ENCODE results near the gene UFM1.
"Not testable (repeated sequence)": the region's sequence is repeated elsewhere in the genome, so short reads cannot be mapped to it uniquely, and the experiment has no call there.

UFM1 gene

DNA sequence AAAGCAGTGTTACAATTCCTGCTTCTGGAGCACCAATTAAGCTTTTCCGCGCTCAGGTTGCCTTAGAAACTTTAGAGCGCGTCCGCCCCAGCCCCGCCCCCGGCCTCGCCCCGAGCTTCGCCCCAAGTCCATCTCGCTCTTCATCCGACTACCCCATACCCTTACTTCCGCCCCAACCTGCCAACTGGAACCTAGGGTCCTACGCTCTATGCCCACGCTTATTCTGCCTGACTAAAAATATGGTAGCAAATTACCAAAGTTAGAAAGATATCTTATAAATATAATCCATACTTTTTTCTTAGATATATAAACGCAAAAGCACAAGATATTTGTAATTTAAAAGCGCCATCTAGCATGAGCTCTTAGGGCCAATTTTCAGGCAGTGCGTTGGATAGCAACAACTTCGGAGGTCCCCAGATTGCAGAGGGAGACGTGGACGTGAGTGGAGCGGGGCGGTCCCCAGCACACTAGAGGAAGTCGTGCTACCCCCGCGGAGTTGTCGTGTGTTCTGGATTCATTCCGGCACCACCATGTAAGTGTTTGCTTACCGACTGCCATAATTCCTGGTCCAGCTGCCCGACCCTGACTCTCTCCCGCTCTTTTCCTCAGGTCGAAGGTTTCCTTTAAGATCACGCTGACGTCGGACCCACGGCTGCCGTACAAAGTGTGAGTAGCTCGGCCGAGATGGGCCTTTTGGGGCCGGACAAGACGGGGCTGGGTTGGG is at the start of gene UFM1:
UFM1 (plus strand) TSS at position 462 of the 724 bp plus-strand sequence; CDS start at position 531, 69 bp downstream.
- peak; percentile 72 to 76 for DNase-seq

DNA sequence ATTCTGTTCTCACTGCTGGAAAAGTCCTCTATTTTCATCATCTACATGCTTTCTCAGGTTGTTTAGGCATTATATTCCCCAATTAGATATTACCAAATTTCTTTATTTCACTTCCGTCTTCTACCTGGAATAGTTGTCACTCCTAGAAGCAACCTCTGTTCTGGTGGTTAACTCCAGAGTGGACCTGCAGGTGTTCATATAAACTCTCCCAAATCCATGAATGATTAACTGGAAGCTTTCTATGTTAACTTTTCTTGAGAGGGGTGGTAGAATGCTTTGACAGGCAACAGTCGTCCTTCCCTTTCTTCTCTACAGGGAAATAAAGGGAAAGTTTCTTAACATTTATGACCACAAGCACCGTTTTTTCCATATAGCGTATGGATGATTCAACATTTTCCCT is 48.4 kb upstream of the UFM1 start:
- DNase-seq = no peak

DNA sequence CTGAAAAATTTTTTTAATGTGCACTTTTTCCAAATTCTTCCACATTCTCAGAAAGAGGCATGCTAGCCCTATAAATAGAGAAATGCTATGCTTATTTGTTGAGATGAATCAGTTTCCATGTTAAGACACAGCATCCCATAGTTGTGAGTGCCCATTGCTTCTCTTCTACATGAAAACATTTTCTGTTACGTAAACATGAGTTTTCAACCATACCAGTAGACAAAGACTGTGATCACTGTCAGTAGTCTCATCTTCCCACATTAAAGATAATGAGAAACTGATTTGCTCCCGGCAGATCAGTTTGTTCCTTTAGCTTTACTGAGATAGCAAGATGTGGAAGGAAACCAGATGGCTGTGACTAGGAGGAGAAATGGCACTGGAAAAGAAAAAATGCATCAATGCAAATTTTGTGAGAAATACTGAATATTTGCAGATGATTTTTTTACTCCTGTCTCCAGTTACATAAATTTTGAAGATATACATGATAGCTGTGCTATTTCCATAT is 45.8 kb upstream of the UFM1 start:
- DNase-seq = no peak

DNA sequence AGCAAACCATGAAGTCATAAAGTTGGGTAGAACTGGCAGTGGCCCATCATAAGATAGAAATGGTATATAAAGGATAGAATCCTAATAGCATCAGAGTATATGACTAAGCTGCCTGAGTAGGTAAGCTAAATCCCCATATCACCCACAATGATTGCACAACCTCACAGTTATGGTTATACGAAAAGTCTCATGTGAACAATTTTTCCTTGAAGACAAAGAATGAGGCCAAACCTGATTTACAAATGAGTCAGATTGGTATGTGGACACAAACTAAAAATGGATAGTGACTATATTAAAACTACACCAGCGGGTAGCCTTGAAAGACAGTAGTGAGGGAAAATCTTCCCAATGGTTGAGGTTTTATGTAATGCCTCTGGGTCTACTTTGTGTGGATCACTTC is 40.9 kb upstream of the UFM1 start:
- DNase-seq = no peak

DNA sequence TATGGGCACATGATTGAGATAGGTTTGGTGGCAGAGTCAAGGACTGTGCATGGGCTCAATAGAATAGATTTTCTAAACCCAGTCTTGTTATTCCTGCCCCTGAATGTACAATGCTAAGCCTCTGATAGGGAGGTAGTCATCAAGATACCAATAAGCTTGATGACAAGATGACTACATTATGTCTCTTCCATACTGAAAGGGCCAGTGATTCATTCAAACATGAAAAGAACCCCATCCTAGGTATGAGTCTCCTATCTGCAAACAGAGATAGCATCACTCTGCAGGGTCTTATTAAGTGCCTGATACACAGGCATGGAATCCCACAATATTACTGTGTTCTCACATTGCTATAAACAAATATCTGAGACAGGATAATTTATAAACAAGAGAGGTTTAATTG is 40.3 kb upstream of the UFM1 start:
- no peak for DNase-seq

DNA sequence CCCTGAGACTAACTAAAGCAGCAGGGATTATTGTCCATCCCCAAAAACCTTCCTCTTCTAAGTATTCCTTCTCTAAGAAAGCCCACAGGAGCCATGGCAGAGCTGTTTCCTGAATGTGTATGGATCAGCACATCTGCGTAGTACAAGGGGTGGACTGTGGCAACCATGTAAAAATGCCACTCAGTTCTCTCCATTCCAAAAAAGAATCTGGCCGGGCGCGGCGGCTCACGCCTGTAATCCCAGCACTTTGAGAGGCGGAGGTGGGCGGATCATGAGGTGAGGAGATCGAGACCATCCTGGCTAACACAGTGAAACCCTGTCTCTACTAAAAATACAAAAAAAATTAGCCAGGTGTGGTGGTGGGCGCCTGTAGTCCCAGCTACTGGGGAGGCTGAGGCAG is 38.5 kb upstream of the UFM1 start:
- not testable (repeated sequence) for DNase-seq

DNA sequence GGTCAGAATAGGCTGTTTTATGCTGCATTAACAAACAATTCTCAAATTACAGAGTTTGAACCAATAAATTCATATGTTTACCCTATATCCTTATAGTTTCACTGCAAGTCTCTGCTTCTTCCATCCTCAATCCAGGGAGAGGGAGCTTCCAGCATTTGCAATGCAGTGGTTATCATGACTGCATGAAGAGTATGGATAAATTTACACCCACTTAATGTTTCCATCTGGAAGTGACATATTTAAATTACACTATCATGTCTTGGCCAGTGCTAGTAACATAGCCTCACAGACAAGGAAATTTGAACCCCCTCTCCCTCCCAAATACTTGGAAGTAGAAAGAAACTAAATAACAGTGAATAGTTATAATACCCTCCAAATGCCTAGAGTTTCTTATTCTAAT is 33.5 kb upstream of the UFM1 start:
- no peak for DNase-seq

DNA sequence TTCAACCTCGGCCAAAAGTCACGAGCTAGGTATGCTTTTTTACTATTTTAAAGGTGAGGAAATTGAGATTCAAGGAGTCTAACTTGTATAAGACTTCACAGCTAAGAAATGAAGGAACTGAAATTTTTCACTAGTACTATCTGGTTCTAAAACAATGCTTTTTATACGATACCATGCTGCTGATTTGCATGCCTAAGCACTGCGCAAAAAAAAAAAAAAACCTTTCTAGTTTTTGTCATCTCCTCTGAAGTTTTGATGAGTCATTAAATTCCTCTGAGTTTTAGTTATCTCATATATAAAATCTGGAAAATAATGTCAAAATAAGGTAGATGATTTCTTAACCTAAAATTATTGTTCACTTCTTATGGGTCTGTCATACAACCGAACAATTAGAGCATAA is 28.0 kb upstream of the UFM1 start:
- no peak for DNase-seq

DNA sequence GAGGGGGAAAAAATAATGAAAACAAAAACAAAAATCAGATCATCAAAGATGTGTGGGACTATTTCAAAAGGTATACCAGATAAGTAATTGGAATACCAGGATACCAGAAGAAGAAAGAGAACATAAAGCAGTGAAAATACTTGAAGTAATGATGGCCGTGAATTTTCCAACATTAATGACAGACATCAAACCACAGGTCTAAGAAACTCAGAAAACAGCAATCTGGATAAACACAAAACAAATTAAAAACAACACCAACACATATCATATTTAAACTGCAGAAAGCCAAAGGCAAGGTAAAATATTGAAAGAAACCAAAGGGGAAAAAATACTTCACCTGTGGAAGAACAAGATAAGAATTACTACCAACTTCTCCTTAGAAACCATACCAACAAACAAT is 24.2 kb upstream of the UFM1 start:
- no peak for DNase-seq

DNA sequence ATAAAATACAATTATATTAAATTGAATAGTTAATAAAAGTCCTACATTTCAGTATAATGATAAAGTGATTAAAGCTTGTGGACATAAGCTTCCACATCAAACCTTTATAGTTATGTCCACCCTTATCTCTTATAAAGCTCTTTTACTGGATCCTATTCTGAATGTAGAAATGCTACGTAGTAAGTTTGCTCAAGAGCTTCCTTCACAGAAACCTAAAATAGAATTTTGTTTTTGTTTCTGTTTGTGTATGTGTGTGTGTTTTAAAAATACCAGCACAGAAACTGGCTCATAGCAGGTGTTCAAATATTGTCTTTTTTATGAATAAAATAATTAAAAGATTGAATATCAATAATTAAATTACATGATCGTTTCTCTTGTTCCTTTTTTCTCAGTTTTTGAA is 21.0 kb upstream of the UFM1 start:
- no peak for DNase-seq

DNA sequence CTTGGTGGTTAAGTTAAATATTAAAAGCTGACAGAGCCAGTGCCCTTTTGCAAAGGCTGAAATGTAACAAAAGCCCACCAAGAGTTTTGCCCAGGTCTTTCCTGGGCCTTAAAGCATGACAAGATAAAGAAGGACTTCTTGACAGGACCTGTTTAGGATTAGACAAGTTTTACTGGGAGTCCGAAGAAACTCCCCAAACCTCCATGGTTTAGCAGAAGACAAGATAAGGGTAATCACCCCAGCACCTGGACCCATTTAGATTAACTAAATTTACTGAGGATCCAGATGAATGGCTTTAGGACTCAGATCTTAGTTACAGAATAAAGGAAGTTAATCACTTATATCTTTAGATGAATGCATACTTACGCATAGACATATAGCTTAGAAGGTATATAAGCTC is 14.8 kb upstream of the UFM1 start:
- DNase-seq = no peak

DNA sequence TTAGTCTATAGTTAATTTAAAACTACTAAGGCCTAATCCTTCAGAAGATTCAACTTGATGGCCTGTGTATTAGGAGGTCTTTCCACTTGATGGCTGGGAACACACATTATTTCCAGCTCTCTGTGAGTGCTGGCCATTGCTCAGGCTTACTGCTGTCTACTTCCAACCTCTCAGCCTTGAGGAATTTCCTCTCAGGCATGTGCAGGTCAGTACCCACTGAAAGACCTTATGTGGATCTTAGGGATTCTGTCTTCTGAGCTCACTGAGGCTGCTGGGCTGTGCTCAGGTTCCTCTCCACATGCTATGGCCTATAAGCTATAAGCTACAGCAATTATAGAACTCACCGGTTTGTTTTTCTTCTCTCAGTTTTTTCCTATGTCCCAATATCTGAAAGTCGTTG is 11.6 kb upstream of the UFM1 start:
- DNase-seq = no peak

DNA sequence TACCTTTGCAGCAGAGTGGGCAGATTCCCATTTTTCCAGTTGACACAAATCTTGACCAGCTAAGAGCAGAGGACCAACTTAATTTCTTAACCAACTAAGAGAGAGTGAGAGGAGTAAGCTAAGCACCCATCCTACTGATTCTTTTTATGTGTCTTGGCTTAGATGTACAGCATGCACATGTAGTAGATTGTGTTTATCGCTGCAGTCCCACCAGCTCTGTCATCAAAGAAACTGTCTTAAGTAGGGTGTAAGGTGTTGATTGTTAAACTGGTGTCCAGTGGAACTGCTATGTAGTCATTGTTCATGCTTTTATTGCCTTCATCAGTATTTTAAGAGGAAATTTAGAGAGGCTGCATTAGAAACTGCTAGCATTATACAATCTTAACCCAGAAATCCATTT is 9.0 kb upstream of the UFM1 start:
- DNase-seq = no peak

DNA sequence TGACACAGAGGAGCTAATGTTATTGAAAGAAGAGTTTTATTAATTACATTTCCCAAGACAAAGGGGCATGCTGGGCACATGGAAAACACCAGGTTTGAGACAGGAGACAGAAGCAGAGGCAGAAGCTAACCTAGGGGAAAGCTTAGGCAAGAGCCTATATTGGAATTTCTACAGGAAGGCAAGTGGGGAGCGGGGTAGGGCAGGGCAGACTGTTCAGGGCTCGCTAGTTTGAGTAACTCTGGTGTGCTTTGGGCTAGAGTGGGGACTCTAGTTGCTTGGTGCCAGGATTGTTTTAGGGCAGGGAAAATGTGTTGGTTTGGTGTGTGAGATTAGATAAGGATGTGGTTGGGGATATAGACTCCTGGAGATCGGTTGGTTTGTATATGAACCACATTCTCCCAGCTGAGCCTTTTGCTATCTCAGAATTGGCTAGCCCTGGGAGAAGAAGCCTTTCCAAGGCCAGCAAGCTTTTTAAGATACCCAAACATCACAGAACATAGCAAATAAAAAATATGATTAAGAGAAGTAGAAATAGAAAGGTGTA is 8.4 kb upstream of the UFM1 start:
- DNase-seq = no peak

DNA sequence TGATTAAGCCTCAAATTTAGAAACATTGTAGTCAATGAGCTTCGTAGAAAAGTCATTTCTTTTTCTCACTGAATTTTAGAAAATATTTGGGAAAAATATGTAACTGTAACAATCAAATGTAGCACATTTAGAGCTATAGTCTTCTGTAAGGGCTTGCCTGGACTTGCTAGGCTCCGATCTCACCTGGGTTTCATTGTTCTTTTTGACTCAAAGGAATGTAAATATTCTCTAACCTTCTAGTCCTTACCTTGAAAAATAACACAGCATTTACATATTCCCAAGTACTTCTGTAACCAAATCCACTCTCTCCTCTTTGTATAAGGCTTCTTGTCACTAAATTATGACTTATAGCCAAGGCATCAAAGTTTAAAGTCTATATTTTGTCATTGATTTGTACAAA is 2.9 kb upstream of the UFM1 start:
- no peak for DNase-seq

DNA sequence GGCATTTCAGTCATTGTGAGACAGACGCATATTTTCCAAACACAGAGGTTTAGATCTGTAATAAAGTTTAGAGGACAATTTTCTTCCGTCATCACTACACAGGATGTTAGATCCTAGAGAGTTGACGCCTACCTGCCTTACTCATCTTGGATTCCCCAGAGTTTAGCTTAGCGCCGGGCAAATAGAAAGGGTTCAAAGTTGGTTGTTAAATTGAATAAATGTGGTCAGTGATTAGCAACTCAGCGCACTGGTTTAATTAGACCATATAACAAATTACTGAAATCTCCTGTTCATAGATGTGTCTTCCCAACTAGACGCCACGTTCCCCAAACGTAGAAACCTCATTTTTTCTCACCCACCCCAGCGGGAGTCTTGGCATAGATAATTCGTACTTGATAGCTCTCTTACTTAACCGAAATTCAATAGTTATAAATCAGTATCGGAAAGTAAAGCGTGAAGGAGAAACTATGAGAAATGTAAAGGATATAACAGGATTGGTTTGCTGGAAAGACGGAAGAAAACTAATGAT is 726 bp upstream of the UFM1 start:
- DNase-seq = peak; percentile 2 to 20

DNA sequence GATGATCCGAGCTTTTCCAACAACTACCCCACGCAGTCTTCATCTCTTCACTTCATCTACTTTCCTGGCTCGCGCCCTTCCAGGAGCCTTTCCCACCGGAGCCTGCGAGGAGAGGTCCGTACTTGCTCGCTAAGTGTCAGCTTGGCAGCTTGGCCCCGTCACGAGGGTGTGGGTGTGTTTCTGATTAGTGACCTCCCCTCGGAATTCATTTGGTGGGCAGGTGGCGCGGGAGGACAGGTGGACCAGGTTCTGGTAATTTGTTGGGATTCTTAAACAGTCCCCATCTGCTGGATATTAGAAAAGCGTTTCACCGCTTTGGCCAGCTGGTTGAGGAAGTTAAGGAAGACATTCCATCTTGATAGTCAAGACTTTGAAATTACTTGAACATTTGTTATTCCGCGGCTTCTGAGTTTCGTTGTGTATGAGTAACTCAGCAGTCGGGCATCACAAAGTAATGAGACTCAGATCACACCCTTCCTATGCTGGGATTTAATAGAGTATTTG is 515 bp downstream of the UFM1 start:
- peak; percentile 26 to 27 for DNase-seq

DNA sequence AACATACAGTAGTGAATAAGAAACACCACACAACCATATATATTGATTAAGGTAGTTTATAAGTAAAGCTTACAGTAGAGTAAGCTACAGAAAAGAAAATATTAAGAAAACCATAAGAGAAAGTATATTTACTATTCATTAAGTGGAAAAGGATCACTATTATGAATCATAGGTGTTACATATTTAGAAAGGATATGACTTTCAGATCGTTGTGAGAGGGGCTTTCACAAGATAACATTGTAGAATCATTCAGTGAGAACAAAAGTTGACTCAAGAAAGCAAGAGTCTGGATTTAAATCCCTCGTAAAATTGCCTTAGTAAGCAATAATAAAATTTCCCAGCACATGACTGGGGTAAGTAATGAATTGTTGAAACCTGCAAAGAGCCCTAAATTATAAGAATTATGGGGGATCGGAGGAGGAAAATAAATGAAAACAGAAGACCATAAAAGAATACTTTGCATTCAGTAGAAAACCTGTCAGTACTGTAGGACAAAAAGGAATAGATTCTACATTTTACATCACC is 6.0 kb downstream of the UFM1 start:
- DNase-seq = no peak

DNA sequence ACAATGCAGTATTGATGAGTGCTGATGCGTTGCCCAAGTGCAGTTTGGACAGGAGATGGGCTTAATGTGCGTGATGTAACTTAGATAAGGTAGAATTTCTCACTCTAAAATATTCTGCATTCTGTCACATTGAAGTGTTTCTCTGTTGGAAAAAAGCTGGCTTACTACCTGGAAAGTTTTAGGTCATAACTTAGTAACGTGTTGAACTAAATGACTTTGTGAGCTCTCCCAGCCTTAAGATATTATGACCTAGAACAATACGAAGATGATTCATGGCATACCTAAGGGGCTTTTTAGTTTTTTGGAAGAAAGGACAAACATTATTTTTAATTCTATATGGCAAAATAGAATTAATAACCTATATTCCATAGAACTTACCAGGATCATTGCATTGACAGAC is 9.0 kb downstream of the UFM1 start:
- no peak for DNase-seq

DNA sequence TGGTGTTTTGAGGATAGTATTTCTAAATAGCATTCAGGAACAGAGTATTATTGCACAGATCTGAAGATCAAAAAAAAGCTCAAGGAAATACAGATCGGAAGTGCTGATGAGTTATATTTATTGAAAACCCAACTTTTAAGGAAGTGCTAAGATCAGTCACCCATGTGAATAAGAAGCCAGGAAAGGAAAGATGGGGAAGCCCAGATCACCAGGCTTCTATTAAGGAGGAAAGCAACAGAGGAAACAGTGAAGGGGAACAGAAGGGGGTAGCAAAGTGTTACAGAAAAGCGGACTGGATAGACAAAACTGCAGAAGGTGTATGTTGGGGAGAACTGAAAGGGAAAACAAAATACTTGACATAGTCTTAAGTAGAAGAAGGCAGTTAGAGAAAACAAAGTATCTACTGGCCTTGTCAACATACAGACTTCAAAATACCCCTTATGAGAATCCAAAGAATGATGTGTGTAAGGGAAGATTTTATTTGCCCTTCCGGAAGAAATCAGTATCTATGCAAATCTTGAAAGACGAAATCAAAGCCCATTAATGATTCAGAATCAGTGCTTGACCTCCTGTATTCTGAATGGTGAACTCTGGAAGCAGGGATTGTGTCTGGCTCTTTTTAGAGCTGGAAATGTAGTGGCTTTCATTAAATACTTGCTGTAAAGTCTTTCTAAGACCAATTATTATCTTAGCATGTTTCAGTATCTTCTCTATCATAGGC is 12.1 kb downstream of the UFM1 start:
- DNase-seq = no peak

DNA sequence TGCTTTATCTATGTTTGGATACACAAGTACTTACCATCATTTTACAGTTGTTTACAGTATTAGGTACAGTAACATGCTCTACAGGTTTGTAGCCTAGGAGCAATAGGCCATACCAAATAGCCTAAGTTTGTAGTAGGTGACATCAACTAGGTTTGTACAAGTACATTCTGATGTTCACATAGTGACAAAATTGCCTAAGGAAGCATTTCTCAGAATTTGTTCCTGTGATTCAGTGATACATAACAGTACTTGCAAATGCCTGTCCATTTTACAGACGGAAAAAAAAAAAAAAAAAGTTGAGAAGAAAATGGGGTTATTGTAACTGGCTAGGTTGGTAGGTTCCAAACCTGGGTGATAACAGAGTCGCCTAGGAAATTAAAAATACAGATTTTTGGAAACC is 13.6 kb downstream of the UFM1 start:
- DNase-seq = no peak

DNA sequence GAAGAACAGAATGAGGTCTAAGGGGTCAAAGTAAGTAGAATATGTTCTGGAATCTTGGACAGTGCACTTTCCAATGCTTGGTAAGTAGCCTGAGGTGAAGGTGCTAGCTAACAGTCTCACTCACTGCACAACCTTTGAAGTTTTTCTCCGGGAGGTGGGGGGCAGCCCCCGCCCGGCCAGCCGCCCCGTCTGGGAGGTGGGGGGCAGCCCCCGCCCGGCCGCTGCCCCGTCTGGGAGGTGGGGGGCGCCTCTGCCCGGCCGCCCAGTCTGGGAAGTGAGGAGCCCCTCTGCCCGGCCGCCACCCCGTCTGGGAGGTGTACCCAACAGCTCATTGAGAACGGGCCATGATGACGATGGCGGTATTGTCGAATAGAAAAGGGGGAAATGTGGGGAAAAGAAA is 14.1 kb downstream of the UFM1 start:
- not testable (repeated sequence) for DNase-seq

DNA sequence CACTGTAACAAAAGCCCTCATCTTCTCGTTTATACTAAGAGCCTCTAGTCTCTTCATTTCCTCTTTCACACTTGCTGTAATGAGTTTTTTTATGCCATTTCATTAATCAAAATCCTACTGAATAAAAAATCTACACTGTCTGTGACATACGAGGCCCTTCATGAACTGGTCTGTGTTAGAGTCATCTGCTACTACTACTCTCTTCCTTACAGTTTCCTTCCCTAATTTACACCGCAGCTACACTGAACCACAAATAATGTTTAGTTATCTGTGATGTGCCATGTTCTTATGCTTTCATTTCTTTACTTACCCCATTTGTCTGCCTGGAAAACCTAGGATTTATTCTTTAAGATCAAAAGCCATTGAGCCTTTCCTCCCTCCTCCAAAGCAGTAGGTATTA is 16.0 kb downstream of the UFM1 start:
- DNase-seq = no peak
